NCI-H69 (cell line): ENCODE data around the gene INTS2.
A peak's percentile ranks its signal among the peaks of the same experiment; 100 is the strongest.
"Not testable (repeated sequence)": the region's sequence is repeated elsewhere in the genome, so short reads cannot be mapped to it uniquely, and the experiment has no call there.

Experiments used
- DNase-seq: peaks from one replicate; lab custom pipeline; 2025; lab: John Stamatoyannopoulos, UW

The INTS2 gene

GRCh38 chr17:61825448-61826137 is 102.2 kb downstream of the INTS2 start:
- no peak for DNase-seq

GRCh38 chr17:61822326-61823285 is 105.2 kb downstream of the INTS2 start:
- no peak for DNase-seq

GRCh38 chr17:61821655-61822054 is 106.1 kb downstream of the INTS2 start:
- no peak for DNase-seq

GRCh38 chr17:61819265-61819664 is 108.5 kb downstream of the INTS2 start:
- DNase-seq = not testable (repeated sequence)

- no peak for DNase-seq
Measured at GRCh38 chr17:61818225-61818624, 109.6 kb downstream of the INTS2 start.

- no peak for DNase-seq
Measured at GRCh38 chr17:61817452-61817851, 110.3 kb downstream of the INTS2 start.

GRCh38 chr17:61816538-61816937 is 111.2 kb downstream of the INTS2 start:
- peak; percentile 46 for DNase-seq

GRCh38 chr17:61815863-61816503 is 111.8 kb downstream of the INTS2 start:
- DNase-seq = peak; percentile 92
